Measurements from ENCODE around the gene TP53BP2.
"Not testable (repeated sequence)": the region's sequence is repeated elsewhere in the genome, so short reads cannot be mapped to it uniquely, and the experiment has no call there.

The TP53BP2 gene

GRCh38 chr1:223828162-223828848 lies 17.4 kb downstream of the TP53BP2 start:
- DNase-seq = no peak

- peak; percentile 77 to 87 for DNase-seq
These were observed 18.5 kb downstream of the TP53BP2 start for GRCh38 chr1:223827193-223827663.

DNA sequence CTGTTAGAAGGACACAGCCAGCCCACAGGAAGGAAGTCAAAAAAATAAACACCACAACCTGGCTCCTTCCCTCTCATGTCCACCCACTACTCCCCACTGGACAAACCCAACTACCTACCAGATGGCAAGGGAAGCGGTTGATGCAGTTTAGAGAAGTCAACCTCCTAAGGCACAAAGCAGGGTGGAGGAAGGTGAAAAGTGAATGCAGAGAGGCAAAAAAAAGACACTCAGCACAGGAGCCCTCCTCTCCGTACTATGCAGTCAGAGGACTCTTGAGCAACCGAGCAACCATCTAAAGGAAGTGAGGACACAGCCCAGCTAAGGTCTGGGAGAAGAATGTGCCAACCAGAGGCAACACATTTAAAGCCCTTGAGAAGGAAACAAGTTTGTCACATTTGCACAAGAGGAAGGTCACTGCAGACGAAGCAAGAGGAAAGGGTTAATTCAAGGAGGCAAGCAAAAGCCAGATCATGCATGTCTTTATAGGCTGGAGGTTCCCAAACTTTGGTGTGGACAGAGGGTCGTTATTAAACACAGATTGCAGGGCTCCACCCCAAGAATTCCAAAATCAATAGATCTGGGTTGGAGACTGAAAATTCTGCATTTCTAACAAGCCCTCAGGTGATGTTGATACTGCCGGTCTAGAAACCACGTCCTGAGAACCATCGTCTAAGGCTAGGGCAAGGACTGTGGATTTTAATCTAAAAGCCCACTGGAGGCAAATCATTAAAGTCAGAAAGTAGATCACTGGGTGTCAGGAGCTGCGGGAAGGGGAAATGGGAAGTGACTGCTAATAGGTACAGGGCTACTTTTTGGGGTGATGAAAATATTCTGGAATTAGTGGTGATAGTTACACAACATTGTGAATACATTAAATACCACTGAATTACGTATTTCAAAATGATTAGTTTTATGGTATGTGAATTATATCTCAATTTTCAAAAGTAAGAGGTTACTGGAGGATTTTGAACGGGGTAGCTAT lies 19.7 kb downstream of the TP53BP2 start:
- peak; percentile 85 to 89 for DNase-seq

DNA sequence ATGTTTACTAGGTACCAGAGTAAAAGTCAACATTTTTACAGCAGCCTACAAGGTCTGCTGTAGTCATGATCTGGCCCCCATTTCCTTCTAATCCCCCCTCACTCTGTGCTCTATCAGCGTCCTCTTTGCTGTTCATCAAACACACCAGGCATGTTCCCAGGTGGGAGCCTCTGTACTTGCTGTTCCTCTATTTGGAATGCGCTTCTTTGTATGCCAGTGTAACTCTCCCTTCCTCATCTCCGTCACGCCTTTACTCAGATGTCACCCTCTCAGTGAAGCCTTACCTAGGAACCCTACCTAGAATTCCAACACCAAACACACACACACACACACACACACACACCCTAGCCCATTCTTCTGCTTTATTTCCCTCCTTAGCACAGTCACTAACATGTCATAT lies 21.0 kb downstream of the TP53BP2 start:
- DNase-seq = no peak

DNA sequence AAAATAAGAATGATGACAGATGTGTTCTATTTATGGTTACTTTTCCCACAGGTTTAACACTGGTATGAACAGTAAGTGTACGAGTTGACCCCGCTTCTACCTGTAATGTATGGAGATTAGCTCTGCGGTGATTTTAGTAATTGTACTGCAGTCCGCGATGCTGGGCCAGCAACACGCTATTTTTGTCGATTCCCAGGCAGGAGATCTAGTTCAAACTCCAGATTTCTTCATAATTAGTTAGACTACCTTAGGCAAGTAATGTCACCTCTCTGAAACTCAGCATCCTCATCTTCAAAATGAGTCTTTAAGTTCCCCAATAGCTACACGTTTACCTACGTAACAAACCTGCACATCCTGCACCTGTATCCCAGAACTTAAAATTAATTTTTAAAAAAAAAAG lies 21.5 kb downstream of the TP53BP2 start:
- no peak for DNase-seq

DNA sequence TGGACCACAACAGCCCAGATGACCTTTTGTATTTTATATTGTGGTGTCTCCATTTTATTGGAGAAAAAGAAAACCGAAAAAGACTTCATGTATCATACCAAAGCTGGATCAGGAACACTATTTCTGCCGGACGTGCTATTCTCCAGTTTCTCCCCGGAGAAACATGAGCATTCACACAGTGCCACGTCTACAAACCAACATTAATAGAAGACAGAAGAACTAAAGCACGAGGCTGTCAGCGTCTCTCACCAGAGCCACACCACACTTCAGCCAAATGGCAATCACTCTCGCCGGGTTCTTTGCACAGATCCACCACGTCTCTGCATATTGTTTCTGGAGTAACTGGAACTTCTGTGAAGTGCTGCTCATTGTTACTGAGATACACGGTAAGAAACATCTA lies 24.8 kb downstream of the TP53BP2 start:
- DNase-seq = no peak

DNA sequence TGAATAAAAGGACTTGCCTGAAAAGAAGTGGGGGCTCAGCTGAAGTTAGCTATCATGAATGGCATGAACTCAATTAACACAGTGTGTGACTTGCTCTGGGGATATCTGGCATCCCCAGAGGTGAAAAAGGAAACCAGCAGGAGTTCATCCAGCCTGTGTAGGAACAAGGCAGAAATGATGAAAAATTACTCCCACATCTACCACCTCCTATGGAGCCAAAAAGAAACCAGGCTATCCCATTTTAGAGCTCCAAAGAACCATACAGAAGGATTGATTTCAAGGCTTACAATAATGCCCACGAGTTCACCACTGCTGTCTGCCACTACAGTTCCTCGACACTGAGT lies 25.3 kb downstream of the TP53BP2 start:
- no peak for DNase-seq

DNA sequence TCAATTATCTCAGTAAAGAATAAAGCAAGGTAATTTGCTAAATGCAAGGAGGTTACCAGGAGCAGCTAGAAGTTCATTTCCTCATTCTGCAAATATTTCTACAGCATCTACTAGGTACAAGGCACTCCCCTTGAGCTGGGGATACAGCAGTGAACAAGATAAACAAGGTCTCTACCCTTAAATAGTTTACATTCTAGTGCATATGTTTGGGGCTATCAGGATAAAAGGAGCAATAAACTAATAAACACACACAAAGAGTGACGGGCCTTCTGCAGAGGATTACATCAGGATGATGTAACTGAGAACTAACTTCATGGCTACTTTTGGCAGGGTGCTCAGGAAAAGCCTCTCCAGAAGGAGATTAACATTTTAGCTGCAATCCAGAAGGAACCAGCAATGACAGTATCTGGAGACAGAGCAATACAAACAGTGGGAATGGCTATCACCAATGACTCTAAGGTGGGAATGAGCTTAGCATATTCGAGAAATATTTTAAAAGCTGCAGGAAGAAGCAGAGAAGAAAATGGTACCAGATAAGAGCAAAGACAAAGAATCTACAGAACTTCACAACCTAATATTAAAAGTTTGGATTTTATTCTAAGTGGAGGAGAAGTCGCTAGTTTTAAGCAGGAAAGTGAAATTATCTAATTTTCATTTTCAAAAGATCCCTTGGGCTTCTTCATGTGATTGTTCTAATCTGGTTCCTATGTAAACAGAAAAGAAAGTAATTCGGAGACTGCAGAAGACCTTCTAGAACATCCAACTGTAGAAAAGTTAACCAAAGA lies 25.8 kb downstream of the TP53BP2 start:
- no peak for DNase-seq

DNA sequence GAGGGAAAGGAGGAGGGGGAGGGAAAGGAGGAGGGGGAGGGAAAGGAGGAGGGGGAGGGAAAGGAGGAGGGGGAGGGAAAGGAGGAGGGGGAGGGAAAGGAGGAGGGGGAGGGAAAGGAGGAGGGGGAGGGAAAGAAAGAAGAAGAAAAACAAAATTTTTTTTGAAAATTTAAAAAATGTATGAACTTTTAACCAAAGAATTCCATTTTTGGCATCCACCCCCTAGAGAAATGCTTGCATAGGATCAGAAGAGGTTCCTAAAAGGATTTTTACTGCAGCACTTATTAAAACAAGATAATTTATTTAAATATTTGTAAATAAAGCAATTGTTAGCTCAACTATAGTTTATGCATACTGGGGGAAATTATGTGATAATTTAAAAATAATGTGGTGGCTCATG lies 28.5 kb downstream of the TP53BP2 start:
- DNase-seq = not testable (repeated sequence)

DNA sequence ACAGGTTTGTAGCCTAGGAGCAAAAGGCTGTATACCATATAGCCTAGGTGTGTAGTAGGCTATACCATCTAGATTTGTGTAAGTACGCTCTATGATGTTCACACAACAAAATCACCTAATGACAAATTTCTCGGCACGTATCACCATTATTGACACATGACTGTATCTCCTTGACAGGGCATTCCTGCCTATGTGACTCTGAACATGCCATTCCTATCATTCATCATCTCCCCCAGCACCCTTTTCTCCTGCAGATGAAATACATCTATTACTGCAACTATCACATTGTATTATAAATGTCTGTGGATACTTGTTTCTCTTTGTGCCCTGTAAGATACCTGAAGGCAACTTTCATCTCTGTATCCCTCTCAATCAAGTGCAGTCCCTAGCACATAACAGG lies 29.9 kb downstream of the TP53BP2 start:
- no peak for DNase-seq

DNA sequence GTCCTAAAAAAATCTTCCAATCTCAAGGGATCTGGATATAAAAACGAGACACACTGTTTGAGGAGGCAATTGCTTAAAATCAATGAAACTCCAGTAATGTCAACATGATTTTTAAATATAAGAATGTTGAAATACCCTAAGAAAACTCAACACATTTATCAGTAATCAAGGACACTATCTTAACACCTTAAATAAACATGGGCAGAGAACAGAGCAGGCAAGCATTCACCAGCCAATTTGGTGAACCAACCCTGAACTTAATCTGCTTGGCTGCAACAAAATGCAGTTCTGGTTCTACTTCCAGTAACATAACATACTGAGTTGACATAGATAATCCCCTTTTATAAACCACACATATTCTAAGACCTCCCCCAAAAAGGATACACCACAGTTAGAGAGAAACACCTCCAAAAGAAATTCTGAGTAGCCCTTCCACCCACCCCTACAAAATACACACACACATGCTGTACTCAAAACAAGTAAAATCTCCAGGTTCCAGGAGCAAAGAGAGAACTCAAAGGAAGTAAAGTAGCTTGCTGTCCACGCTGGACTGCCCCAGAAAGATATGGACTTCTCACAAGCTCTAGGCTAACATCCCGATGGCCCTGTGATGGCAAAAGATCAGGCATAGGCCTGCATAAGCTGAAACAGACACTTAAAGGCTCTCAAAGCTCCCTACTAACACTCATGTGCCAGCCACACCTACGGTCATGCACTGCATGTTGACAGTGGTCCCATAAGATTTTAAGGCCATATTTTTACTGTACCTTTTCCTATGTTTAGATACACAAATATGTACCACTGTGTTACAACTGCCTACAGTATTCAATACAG lies 30.5 kb downstream of the TP53BP2 start:
- DNase-seq = no peak

DNA sequence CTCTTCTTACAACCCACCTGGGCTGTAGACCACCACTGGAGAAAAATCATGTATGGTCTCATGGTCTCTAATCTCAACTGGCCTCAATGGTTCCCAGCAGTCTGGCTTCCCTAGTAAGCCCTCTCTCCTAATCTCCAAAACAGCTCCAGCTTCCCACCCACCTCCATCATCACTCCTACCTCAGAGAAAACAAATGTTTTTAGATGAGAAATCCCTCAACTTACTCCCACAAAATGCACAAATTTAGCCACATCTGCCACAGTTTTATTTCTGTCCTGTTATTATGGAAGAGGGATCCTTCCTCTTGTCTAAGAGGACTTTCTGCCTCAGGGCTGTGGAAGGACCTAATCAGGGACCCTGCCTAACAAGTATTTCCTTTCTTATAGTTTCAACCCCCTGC lies 32.1 kb downstream of the TP53BP2 start:
- no peak for DNase-seq

DNA sequence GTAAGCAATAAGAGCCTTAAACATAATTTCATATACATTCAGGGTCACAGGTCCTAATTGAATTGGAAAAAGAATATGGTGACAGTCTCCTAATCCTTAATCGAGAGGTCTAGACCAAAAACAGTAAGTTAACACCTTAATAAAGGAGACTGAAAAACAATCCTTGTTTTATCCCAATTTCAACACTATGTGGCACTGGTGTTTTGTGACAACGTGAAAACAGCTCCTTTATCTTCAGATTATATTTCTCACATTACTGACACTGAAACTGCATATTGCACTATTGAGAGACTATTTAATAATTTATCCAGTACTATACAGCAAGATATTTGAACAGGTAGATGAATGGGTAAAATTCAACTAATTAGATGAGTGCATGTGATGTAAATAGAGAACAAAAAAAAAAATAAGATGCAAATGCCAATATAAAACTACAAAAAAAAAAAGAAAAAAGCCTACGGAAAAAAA lies 34.1 kb downstream of the TP53BP2 start:
- peak; percentile 54 to 62 for DNase-seq

- peak; percentile 54 to 75 for DNase-seq
These were observed 35.2 kb downstream of the TP53BP2 start for GRCh38 chr1:223810586-223810985.

DNA sequence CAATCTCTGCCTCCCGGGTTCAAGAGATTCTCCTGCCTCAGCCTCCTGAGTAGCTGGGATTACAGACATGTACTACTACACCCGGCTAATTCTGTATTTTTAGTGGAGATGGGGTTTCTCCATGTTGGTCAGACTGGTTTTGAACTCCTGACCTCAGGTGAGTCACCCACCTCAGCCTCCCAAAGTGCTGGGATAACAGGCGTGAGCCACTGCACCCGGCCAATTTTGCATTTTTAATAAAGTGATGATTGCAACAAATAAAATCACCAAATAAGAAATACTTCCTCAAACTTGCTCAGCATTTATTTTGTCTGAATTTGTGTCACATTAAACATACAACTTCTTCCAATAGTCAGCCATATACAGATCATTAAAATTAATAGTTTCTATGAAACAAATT lies 35.8 kb downstream of the TP53BP2 start:
- DNase-seq = peak in 1 of 2 donors; percentile 34

DNA sequence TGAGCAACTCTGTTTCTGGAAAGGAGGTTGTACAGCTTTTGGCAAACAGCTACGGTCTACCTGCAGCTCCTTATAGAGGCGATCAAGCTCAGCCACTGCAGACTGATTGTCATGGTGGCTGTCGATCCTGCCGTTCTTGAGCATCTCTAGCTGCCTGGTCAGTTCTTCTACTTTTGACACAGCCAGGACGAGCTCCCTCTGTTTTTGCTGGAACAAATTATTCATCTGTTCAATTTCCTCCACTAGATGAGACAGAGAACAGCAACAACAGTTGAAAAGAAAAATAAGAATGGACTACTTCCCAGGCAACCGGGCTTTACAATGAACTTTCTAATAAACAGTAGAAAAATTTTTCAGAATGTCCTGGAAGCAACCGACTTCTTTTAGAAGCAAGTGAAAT lies 42.5 kb downstream of the TP53BP2 start:
- no peak for DNase-seq

- no peak for DNase-seq
These were observed 43.1 kb downstream of the TP53BP2 start for GRCh38 chr1:223802602-223803001.

DNA sequence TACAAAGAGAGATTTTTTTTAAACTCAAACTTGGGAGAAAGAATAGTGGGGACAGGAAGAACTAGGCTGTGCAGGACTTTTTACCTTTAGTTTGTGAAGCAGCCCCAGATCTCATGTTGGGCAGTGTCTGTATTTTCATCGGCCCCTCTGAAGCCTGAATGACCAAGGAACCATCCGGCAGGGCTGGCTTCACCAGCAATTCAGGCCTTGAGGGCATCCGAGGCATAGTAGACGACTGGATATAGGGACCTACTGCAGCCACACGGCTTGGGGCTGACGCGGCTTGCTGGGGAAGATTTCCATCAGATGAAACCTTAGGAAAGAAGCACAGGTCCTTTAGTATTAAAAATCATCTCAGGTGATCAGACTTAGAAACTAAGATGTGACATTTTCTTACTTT lies 43.7 kb downstream of the TP53BP2 start:
- no peak for DNase-seq

- DNase-seq = no peak
These were observed 49.5 kb downstream of the TP53BP2 start for GRCh38 chr1:223796210-223796609.

DNA sequence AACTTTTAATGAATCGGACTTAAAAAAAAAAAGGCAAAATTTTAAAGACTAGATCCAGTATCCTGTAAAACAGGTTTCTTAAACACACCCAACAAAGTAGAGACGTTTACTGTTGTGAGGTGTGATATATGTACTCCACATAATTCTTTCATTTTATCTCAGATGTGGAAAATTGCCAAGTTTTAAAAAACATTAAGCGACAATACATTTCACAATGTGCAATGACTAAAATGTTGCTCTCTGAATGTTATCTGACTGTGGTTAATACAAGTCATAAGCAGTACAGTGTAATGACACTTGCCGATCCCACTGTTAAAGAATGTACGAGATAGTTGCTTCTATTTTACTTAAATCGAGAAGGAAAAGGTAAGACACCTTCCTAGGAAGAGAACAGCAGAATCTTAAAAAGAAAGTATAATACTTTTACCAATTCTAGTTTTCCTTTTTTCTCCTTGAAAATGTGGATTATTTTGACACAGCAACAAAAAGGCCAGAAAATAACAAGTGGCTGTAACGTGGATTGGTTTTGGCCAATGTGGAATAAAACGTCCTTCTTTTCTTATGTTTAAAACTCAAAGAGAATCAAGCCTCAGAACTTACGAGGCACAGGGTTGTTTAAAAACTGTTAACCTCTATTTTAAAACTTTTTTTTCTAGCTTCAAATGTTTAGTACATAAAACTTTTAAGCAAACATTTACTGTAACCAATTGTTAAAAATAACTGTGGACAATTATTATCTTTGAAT lies 51.4 kb downstream of the TP53BP2 start:
- DNase-seq = no peak

DNA sequence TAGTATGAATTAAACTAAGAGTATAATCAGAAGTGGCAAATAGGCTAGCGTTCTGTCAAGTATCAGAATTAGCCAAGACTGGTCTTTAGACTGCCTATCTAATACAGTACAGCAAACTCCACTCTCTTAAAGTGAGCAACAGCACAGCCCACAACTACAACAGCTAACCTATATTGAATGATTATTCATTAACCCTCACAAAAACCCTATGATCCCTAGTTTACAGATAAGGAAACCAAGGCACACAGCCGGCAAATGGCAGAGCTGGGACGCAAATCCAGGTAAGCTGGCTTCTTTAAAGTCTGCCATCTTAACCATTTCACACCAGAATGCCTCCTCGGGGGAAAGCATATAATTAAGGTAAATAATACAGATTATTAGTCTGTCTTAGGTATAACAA lies 52.0 kb downstream of the TP53BP2 start:
- no peak for DNase-seq
